ENCODE results near the gene LOXL3.

The LOXL3 gene

DNA sequence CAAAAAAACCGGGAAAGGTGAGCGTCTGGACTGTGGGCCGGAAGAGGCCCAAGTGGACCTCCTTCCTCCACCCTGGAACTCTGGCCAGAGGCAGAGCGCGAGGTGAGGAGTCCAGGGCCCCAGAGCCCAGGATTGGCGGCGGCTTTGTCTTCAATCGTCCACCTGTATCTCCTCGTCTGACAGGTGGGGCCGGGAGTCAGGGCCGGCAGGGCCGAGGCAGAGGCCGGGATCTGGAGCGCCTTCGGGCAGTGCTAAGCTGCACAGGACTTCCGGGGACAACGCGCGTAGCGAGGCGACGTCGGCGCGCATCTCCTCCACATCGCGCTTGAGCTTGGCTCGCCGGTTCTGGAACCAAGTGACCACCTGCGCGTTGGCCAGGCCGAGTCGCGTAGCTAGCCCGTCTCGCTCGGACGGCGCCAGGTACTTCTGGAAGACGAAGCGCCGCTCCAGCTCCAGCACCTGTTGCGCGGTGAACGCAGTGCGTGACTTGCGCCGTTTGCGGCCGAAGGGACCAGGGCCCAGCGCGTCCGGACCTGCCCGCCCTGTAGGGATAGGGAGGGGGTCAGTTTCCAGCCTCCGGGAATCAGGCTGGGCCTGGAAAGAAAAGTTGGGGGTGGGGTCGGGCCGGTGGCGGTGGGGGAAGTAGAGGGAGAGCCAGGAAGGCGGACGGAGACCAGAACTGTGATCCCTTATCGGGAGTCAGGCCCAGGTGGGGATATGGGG lies 55.8 kb downstream of the LOXL3 start:
- in situ Hi-C loops (cut with MboI; ENCODE audit: low sequenced_read_pairs), result loop anchor here (25.0 kb wide), 1 partner anchor 89 kb away; no protein-coding TSS in a partner anchor

DNA sequence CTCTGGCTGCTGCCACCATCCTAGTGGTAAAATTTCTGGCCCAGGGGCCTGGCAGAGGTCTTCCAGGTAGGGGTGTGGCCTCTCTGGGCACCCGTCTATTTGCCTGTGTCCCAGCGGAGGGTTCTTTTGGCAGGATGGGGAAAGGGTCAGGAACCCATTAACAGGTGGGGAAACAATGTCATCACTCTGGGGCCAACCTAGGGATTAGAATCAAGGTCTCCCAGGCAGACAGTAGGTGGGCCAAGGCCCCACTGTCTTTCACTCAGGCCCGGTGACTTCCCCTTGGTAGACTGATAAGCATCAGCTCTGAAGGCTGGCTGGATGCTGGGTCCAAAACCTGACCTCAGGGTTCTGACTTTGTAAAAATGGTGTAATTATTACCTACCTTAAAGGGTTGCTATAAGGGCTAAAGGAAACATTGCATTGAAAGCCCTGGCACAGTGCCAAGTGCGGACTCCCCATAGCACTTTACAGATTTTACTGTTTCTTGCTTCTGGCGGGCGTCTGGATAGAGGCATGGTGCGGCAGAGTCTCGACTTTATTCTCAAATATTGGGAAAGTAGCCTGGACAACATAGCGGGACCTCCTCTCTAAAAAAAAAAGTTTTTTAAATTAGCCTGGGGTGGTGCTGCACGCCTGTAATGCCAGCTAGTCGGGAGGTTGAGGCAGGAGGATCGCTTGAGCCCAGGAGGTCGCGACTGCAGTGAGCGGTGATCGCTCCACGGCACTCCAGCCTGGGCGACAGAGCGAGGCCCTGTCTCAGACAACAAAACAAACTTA lies 56.6 kb downstream of the LOXL3 start:
- in situ Hi-C loops (cut with MboI; ENCODE audit: low sequenced_read_pairs), result loop anchor here (25.0 kb wide), 1 partner anchor 90 kb away; no protein-coding TSS in a partner anchor

DNA sequence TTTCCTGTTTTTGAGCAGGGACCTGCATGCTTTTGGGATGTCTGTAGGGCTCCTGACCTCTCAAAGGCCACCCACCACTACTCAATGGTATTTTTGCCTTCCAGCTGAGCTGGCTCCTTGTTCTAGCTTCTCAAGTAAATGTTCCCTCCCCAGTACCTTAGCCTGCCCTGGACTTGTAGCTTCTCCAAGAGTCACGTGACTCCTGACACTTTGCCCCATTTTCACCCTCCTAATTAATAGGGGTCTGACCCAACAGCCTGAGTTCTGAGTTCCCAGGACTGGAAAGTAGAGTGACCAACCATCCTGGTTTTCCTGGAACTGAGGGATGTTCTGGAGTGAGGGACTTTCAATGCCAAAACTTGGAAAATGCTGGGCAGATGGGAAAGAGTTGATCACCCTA lies 58.3 kb downstream of the LOXL3 start:
- in situ Hi-C loops (cut with MboI; ENCODE audit: low sequenced_read_pairs), result loop anchor here (25.0 kb wide), 1 partner anchor 92 kb away; no protein-coding TSS in a partner anchor

DNA sequence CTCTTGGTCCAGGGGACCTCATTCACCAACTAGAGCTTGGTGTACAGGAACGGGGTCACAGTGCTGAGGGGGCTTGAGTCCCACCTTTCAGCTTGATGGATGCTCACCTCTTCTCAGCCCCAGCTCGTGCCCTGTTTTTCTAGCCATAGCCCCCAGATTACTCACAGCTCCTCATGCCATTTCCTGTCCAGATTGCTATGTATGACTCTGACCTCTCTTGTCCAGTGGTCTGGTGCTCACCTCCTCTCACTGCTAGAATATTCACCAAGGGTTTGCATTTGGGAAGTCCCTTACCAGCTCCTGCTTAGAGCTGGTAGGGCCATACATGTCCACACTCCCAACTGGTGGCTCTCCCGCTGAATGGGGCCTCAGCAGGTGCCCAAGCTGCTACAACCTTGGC lies 60.2 kb downstream of the LOXL3 start:
- in situ Hi-C loops (cut with MboI; ENCODE audit: low sequenced_read_pairs), result loop anchor here (25.0 kb wide), 1 partner anchor 94 kb away; no protein-coding TSS in a partner anchor

DNA sequence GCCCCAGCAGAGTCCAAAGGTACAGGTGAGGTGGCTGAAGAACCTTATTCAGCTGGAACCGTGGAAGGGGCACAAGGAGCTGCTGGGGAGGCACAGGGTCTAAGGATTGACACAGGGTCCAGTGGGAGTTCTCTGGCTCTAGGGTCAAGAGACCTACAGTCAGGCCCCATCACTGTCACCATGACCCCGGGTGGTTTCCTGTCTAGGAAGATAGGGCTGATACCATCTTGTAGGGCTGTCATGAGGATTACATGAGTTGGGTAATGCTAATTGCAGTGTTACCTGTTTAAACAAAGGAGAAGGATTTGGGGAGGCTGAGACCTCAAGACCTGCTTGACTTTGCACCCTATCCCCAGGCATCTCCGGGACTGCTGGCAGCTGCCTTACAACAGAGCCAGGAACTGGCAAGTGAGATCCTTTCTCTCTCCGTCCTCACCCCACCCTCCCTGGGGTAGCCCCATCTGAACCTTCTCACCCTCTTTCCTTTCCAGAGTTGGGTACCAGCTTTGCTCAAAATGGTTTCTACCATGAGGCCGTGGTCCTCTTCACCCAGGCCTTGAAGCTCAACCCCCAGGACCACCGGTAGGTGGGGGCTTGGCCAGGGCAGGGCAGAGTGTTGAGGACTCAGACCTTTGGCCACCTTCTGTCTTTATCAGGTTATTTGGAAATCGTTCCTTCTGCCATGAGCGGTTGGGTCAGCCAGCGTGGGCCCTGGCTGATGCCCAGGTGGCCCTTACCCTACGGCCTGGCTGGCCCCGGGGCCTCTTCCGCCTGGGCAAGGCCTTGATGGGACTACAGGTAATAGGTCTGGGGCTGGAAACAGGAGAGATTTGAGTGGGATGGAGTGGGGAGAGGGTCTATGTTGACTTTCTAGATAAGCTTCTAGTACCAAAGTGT lies 61.8 kb downstream of the LOXL3 start:
- in situ Hi-C loops (cut with MboI; ENCODE audit: low sequenced_read_pairs), result loop anchor here (25.0 kb wide), 1 partner anchor 95 kb away; no protein-coding TSS in a partner anchor

DNA sequence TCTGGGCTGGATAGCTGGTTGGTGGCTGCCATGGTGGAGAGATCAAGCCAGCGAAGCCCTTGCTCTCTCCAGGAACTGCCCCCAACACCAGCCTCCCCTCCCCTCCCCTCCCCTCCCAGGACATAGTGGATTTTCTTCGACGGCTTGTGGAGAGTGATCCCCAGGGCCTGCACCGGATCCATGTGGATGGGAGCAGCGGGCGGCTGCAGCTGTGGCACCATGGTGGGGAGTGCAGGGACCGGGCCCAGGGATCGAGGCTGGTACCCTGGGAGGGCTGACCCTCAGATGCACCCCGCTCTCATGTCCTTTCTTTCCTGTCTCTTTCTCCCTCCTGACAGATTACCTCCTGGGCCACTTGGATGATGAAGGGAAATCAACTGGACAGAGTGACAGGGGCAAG lies 63.8 kb downstream of the LOXL3 start:
- in situ Hi-C loops (cut with MboI; ENCODE audit: low sequenced_read_pairs), result loop anchor here (25.0 kb wide), 1 partner anchor 97 kb away; no protein-coding TSS in a partner anchor

DNA sequence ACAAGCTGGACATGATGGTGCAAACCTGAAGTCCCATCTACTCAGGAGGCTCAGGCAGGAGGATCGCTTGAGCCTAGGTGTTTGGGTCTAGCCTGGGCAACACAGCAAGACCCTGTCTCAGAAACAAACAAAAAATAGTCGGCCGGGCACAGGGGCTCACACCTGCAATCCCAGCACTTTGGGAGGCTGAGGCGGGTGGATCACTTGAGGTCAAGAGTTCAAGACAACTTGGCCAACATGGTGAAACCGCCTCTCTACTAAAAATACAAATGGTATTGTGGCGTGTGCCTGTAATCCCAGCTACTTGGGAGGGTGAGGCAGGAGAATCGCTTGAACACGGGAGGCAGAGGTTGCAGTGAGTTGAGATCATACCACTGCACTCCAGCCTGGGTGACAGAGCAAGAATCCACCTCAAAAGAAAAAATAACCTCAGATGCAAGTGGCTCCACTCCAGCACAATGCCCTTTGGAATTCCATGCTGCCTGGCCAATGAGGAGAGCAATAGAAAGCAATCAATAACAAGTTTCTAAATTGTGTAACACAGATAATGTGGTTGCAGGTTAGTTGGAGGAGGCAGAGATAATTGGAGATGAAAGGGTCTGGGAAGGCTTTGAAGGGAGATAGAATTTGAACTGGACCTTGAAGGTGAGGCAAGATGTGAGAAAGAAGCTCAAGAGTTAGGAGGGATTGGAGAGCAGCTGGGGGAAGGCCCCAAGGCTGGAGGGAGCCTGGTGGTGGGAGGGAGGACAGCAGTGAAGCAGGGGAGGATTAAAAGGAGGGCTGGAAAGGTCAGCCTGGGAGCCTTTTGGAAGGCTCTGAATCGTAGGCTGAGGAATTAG lies 64.9 kb downstream of the LOXL3 start:
- in situ Hi-C loops (cut with MboI; ENCODE audit: low sequenced_read_pairs), result loop anchor here (25.0 kb wide), 1 partner anchor 98 kb away; no protein-coding TSS in a partner anchor

DNA sequence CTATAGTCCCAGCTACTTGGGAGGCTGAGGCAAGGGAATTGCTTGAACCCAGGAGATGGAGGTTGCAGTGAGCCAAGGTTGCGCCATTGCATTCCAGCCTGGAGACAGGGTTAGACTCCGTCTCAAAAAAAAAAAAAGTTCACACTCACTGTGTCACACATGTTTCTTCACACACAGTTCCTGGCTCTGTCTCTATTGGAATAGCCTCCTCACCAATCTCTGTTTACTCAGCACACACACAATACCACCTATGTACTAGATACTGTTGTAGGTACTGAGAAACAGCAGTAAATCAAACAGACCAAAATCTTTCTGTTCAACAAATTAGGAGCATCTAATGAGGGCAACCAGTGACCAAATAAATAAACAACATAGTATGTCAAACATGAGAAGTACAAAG lies 67.6 kb downstream of the LOXL3 start:
- in situ Hi-C loops (cut with MboI; ENCODE audit: low sequenced_read_pairs), result loop anchor here (25.0 kb wide), 1 partner anchor 101 kb away; no protein-coding TSS in a partner anchor

DNA sequence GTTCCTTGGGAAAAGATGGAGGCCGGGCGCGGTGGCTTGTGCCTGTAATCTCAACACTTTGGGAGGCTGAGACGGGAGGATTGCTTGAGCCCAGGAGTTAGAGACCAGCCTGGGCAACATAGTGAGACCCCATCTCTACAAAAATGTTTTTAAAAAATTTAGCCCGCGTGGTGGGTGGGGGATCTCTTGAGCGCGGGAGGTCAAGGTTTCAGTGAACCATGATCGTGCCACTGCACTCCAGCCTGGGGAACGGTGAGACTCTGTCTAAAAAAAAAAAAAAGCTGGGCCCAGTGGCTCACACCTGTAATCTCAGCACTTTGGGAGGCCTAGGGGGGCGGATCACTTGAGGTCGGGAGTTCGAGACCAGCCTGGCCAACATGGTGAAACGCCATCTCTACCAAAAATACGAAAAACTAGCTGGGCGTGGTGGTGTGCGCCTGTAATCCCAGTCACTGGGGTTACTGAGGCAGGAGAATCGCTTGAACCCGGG lies 70.0 kb downstream of the LOXL3 start:
- in situ Hi-C loops (cut with MboI; ENCODE audit: low sequenced_read_pairs), result loop anchor here (25.0 kb wide), 1 partner anchor 104 kb away; no protein-coding TSS in a partner anchor

DNA sequence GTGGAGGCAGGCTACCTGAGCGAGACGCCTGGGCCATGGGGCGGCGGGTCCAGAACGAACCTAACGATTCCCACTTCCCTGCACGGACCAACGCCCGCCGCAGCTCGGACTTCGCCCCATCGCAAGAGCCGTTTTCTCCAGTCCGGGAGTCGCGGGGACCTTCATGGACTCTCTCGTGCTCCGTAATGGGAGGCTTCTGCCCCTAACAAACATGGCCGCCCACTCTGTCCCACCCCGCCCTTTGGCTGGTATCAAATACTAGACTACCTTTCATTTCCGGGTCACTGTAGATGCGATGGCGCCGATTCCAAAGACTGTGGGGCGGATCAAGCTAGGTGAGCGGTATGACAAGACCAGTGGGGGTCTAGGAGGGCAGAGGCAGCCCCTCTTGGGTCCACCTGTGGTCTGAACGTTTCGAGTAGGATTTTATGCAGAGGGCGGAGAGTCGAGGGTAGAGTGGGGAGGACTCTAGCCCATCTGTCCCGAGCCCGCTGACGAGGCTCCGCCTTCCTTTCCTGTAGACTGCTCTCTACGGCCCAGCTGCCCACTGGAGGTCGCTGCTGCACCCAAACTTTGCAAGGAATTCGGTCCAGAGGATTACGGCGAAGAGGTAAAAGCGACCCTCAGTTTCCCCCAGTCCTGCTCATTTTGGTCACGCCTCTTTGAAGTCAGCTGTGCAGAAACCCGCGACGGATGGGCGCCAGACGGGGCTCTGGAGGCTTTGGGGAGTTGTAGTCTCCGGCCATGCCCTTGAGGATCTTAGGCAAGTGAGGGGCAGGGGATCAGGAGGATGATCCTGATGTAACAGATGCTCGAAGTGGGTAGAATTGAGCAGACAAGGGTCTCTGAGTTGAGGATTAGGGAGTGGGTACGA lies 70.7 kb downstream of the LOXL3 start, which contains the start of the genes CCDC142 and TTC31:
Gene CCDC142, minus strand, starts transcription at position 198 of the 874 bp plus-strand sequence. Its CDS starts 161 bp downstream, at position 37.
Gene TTC31, plus strand, starts transcription at position 281 of the 874 bp plus-strand sequence. Its CDS starts 15 bp downstream, at position 296.
- in situ Hi-C loops (cut with MboI; ENCODE audit: low sequenced_read_pairs), result loop anchor here (25.0 kb wide), 1 partner anchor 104 kb away; no protein-coding TSS in a partner anchor

All from HL-60/S4 treated with phorbol 12-myristate 13-acetate at 8.2 ng/mL for 4 days and 3 days (cell line).